ENCODE results near the gene PRPS2.

DNA sequence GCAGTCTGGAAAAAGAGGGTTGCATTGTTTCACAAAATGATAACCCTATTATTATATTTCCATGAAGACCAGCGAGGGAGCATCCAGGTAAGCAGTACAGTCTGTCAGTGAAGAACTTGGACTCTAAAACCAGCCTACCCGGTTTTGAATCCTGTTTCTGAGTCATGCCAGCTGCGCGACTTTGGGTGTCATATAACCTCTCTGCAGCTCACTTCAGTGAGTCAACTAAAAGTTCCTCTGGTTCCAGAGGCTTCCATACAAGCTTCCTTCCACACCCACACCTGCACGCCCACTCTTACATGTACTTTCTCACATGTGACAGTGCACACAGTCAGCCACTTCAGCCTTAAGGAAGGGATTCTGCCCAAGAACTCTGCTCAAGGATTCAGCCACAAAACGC lies 49.8 kb upstream of the PRPS2 start:
- TF ChIP-seq, protein P1, sequence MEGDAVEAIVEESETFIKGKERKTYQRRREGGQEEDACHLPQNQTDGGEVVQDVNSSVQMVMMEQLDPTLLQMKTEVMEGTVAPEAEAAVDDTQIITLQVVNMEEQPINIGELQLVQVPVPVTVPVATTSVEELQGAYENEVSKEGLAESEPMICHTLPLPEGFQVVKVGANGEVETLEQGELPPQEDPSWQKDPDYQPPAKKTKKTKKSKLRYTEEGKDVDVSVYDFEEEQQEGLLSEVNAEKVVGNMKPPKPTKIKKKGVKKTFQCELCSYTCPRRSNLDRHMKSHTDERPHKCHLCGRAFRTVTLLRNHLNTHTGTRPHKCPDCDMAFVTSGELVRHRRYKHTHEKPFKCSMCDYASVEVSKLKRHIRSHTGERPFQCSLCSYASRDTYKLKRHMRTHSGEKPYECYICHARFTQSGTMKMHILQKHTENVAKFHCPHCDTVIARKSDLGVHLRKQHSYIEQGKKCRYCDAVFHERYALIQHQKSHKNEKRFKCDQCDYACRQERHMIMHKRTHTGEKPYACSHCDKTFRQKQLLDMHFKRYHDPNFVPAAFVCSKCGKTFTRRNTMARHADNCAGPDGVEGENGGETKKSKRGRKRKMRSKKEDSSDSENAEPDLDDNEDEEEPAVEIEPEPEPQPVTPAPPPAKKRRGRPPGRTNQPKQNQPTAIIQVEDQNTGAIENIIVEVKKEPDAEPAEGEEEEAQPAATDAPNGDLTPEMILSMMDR (conservative IDR thresholded peaks at IDR 0.05; ENCODE audit: low read length) = no peak
- TF ChIP-seq EZH2phosphoT487 (IDR thresholded peaks at IDR 0.05; ENCODE audit: borderline replicate concordance) = no peak

All from Loucy (cell line).